GM19395 (cell line): ENCODE results near the gene MEX3A.
"Not testable (repeated sequence)": the region's sequence is repeated elsewhere in the genome, so short reads cannot be mapped to it uniquely, and the experiment has no call there.

Source experiments
- ATAC-seq: cut with Tn5 transposase; IDR thresholded peaks from one replicate; pipeline ENCODE4 v1.9.1; 2021; ENCODE audit warnings: mild to moderate bottlenecking, moderate library complexity; ENCODE audit not compliant: unreplicated experiment

The MEX3A gene

GRCh38 chr1:156081180-156081916 lies 917 bp downstream of the MEX3A start:
- ATAC-seq = no peak

- no peak for ATAC-seq
These were observed 1.4 kb downstream of the MEX3A start for GRCh38 chr1:156080863-156081179.

DNA sequence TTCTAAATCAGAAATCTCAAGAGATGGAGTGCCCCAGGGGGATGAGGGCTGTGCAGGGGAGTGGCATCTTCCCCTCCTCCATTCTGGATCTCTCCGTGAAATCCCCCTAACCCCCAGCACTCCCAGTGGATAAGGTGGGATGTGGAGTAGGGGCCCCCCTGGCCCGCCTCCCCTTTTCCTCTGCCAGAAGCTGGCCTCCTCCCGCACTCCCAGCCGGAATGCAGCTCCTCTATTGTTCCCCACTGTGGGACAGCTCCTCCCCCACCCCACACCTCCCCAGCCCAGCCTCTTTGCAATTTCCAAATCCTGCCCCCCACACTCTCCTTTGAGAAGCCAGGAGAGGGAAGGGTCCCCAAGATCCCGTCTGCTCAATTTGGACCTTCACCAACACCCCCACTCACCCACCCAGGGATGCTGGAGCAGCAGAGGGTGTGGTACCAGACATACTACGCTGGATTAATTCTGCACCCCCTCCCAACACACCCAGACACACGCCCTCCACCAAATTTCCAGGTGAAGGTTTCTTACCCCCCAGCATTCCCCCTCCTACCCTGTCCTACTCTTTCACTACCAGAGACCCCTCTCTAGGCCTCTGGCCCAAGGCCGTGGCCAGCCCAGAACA lies 1.9 kb downstream of the MEX3A start:
- ATAC-seq = no peak

DNA sequence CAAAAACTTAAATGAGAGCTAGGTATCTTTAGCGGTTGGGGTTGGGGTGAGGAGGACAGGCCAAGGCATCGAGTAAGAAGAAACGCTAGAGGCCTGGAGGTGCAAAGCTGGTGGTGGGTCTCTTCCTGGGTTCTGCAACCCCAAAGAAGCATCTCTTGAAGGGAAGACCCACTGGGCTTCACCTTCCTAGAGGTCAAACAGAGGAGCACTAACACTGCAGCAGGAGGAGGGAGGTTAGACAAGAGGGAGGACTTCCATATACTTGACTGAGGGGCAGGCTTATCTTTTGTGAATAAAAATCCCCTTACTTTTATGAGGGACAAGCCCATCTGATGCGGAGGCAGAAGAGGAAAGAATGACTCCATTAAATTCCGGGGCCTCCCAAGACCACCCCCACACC lies 2.5 kb downstream of the MEX3A start:
- no peak for ATAC-seq

- ATAC-seq = no peak
These were observed 3.5 kb downstream of the MEX3A start for GRCh38 chr1:156078728-156079127.

GRCh38 chr1:156077430-156077760 lies 4.9 kb downstream of the MEX3A start:
- no peak for ATAC-seq

GRCh38 chr1:156076609-156077429 lies 5.4 kb downstream of the MEX3A start:
- ATAC-seq = peak; percentile 49

- ATAC-seq = no peak
These were observed 6.5 kb downstream of the MEX3A start for GRCh38 chr1:156075775-156076204.

GRCh38 chr1:156075162-156075561 lies 7.1 kb downstream of the MEX3A start:
- no peak for ATAC-seq

DNA sequence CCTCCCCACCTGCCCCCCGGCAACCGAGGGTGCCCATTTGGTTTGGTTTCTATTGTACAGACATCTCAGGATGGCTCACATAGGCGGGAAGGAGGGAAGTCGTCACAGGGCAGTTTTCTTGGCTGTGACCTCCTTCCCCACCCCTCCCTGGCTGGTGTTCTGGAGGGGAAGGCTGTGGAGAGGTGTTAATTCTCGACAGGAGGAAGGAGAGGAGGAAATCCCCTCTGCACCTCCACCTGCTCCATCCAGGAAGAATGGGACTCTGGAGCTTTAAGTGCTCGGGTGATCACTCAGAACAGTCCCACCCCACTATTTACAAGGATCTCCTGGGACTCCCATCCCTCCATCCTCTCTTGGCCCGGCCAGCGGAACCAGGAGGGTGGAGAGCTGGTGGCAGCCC lies 7.6 kb downstream of the MEX3A start:
- ATAC-seq = no peak

DNA sequence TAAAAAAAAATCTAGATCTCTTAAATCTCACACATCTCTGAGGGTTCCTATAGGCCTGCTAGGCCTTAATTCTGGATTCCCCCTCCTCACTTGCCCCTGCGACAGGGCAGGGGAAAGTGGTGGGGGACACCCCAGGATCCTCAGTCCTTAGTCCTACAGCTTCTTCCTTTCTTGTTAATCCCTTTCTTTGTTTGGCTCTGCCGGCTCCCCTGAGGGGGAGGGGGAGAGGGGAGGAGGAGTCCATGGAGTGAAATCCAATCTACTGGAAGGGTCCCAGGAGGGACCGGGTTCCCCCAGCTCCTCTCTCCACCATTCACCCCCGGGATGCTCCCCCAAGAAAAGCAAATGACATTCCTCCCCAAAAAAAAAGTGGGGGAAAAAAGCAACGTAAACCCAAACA lies 8.5 kb downstream of the MEX3A start:
- no peak for ATAC-seq

GRCh38 chr1:156073110-156073687 lies 9.1 kb downstream of the MEX3A start:
- ATAC-seq = no peak

GRCh38 chr1:156072251-156072650 lies 10.0 kb downstream of the MEX3A start:
- no peak for ATAC-seq

DNA sequence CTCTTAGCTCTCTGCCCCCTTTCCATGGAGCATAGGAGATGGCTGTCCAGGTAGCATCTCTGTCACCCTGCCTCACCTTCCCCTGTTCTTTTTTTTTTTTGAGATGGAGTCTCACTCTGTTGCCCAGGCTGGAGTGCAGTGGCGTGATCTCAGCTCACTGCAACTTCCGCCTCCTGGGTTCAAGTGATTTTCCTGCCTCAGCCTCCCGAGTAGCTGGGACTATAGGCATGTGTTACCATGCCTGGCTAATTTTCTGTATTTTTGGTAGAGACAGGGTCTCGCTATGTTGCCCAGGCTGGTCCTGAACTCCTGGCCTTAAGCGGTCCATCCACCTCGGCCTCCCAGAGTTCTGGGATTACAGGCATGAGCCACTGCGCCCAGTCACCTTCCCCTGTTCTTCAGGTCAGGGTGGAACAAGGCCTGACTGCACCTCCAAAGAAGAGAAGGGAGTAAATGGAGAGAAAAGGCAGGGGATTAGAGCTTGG lies 10.9 kb downstream of the MEX3A start:
- not testable (repeated sequence) for ATAC-seq

DNA sequence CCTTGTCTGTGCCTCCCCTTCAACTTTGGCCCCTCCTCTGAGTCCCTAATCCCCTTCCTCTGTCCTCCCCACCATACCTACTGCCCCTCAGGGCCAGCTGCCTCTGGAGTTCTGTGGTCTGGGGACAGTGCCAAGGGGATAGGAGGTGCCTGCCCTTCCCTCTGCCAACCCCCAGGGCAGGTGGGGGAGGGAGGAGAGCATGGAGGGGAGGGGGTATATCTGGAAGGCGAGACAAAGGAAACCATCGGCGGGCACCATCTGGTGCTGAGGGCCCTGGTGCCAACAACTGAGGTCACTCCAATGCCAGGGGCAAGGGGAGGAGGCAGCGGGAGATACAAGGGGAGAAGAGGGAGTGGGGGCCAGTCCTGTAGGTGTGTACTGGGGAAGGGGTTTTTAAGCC lies 11.7 kb downstream of the MEX3A start:
- no peak for ATAC-seq

DNA sequence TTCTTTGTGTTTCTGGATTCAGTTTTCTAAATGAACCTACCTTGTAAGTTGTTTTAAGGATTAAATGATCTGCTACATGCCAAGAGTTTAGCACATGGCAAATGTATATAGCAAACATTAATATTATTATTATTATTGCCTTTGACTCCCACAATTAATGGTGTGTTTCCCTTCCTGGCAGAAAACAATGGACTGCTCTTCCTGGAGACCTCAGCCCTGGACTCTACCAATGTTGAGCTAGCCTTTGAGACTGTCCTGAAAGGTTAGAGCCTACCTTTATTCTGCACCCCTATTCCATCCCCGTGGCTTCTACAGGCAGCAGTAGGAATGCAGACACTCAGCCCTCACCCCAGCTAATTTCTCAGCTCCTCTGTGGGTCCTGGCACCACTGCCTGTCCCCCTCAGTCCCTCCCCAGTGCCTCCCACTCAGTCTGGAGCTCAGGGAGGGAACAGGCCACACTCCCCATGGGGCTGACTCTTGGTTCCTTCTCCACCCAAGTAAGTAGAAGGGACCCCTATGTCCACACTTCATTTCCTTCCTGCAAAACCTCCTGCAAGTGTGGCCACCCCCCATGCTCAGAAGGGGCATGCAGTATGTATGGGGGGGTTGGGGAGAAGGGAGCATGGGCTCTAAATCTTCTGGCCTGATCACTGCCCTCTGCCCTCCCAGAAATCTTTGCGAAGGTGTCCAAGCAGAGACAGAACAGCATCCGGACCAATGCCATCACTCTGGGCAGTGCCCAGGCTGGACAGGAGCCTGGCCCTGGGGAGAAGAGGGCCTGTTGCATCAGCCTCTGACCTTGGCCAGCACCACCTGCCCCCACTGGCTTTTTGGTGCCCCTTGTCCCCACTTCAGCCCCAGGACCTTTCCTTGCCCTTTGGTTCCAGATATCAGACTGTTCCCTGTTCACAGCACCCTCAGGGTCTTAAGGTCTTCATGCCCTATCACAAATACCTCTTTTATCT lies 12.5 kb downstream of the MEX3A start:
- no peak for ATAC-seq

DNA sequence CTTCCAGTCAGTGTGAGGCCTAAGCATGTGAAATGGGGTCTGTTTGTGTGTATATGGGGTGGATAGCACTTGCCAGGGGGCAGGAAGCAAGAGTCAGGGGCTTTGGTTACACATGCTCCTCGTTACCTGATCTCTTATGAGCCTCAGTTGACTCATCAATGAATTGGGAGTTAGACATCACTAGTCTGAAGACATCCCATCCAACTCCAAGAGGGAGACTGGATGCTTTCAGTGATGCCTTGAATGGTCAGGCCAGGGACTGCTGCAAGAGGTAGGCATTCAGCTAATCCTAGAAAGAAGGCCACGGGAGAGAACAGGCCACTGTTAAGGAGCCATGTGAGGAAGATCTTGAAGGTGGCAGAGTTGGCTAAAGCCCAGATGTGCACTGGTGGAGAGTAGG lies 15.0 kb downstream of the MEX3A start:
- ATAC-seq = no peak

GRCh38 chr1:156065871-156066270 lies 16.4 kb downstream of the MEX3A start:
- no peak for ATAC-seq

DNA sequence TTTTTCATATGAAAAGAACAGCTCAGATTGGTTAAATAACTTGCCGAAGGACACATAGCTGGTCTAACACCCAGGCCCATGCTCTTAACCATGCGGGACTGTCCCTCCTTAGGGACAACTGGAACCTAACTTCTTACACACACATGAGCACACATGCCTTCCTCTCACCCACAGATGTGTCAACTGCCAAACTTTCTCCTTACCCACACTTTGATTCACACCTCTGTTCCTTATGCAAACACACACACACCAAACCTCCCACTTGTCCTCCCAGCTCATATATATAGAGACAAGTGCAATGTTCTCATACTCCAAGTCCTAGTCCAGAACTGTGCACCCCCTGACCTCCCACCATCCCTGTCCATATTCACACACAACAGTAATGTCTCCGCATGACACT lies 17.1 kb downstream of the MEX3A start:
- ATAC-seq = no peak

DNA sequence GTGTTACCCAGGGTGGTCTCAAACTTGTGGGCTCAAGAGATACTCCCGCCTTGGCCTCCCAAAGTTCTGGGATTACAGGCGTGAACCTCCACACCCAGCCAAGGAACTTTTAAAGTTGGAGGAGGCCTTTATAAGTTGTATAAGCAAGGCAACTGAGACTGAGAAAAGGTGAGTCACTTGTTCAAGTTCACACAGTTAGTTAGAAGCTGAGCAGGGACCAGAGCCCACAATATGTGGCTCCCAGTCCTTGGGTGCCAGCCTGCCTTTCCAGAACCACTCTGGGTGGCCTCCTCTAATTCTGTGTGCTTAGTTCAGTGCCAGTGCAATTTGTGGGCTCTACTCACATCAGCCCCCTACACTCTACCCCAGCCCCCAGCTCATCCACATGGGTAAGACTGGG lies 17.6 kb downstream of the MEX3A start:
- ATAC-seq = no peak

- ATAC-seq = no peak
These were observed 18.3 kb downstream of the MEX3A start for GRCh38 chr1:156063997-156064285.
